Psoas muscle (tissue), 8 donors: ENCODE data around the gene HBG2. TPM values are rescaled to one million over a fixed set of nuclear protein-coding genes. Genes with fewer than 3 reads are reported as not detected.

ENCODE experiments used
- ATAC-seq, 4 donors: fragments of 200-7000 bp; cut with Tn5 transposase; one replicate each; pipeline ENCODE4 v1.9.1; 2020; ENCODE audit warnings: moderate library complexity in 3 of 4, mild to moderate bottlenecking in 2 of 4
- DNase-seq, 2 donors: peaks; one replicate each; pipeline ENCODE4 v3.0.0-alpha.2; 2020
- H3K27ac ChIP-seq: fragments of 200-600 bp; one replicate; pipeline ENCODE4 v1.8.0; 2022
- H3K27me3 ChIP-seq, 3 donors: fragments of 200-600 bp in 1 of 3; one replicate each; pipeline versions ENCODE4 v1.6.1 to v1.8.0; 2013 to 2022; ENCODE audit warnings: low read length in 2 of 3, mild to moderate bottlenecking in 2 of 3, moderate library complexity in 1 of 3; ENCODE audit not compliant: insufficient read depth in 3 of 3
- H3K36me3 ChIP-seq, 2 donors: fragments of 200-600 bp in 1 of 2; one replicate each; pipeline versions ENCODE4 v1.6.1 to v1.8.0; 2013 to 2022; ENCODE audit warnings: low read depth in 1 of 2, mild to moderate bottlenecking in 1 of 2, moderate library complexity in 1 of 2; ENCODE audit not compliant: insufficient read depth in 1 of 2
- H3K4me1 ChIP-seq: fragments of 200-600 bp; one replicate; pipeline ENCODE4 v1.8.0; 2022
- H3K4me3 ChIP-seq: fragments of 200-600 bp; one replicate; pipeline ENCODE4 v1.8.0; 2022; ENCODE audit warnings: mild to moderate bottlenecking
- H3K9me3 ChIP-seq: fragments of 200-600 bp; one replicate; pipeline ENCODE4 v1.8.0; 2022
- WGBS, 3 donors: extraction: QIAGEN DNeasy Blood & Tissue Kit; methylation state at CpG; one replicate each; pipeline versions ENCODE4 v1.1.6 to v1.1.7; 2013; 5-methylcytosine and 5-hydroxymethylcytosine counted together
- intact Hi-C, 2 donors: fragments of 100-400 bp; cut with DNase I; formaldehyde crosslinking; loops; one replicate each; pipeline versions ENCODE4 v1.11.0 to v1.14.2; 2022
- polyA plus RNA-seq, 3 donors: library from polyadenylated mRNA; stranded (reverse); fragments of 200-250 nt; gene quantifications; one replicate each; pipeline ENCODE4 v1.2.3, GENCODE V29; 2013
- total RNA-seq, 4 donors: library from RNA; stranded (reverse); fragmentation: NEBNext Ultra II Directional in 2 of 4; extraction: Animal tissue kit (Norgen Biotek cat#: 25700) in 2 of 4; gene quantifications; one replicate each; pipeline versions ENCODE4 v1.2.1 to v1.2.4, GENCODE V29; 2021 to 2023
- TF ChIP-seq, protein P1 (sequence below): fragments of 200-600 bp; IDR thresholded peaks from one replicate; pipeline ENCODE4 v1.8.0; 2022; ENCODE audit warnings: antibody characterized with exemption
- donor health status: healthy with polysubstance abuse.
- donor health status: DM: no; HTN: no; CAD: no; lungs with moderate emphysema.
- donor health status: Bipolar disorder and iron deficiency.
- donor health status: healthy.
- donor health status: DM: yes; HTN: yes; CAD: no.
- donor health status: DM: no; HTN: no; CAD: no.
- donor health status: DM: no; HTN: no; CAD: no.
- donor health status: DM: yes; HTN: yes; CAD: no.

Gene HBG2
- total and polyA plus RNA-seq, 7 donors: 1.0 TPM; not detected in 6

DNA sequence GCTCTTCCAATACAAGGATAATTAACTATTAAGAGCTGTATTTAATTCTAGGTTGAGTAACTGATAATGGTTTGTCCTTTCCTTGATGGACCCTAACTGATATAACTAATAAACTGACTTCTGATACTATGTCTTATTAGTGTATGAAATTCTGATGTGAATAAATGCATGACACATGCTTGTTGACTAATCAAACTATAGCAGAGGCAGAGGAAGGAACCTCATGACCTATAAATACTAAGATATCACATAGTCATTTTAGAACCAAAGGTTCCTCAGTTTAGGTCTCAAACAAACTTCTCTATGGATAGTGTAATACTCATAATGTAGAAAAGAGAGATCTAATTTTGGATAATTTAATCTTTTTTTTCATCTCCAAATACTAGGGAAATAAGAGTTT lies 15.5 kb downstream of the HBG2 start:
- no peaks in the 10 kb centered on the region for H3K9me3 ChIP-seq
- no peak for DNase-seq
- no peak overlapping the region for H3K27ac ChIP-seq
- H3K36me3 ChIP-seq: no peaks in the 10 kb centered on the region
- H3K4me1 ChIP-seq: no peaks in the 10 kb centered on the region
- intact Hi-C loops: no loop called here
- no peaks in the 10 kb centered on the region for H3K27me3 ChIP-seq
- TF ChIP-seq, protein P1, sequence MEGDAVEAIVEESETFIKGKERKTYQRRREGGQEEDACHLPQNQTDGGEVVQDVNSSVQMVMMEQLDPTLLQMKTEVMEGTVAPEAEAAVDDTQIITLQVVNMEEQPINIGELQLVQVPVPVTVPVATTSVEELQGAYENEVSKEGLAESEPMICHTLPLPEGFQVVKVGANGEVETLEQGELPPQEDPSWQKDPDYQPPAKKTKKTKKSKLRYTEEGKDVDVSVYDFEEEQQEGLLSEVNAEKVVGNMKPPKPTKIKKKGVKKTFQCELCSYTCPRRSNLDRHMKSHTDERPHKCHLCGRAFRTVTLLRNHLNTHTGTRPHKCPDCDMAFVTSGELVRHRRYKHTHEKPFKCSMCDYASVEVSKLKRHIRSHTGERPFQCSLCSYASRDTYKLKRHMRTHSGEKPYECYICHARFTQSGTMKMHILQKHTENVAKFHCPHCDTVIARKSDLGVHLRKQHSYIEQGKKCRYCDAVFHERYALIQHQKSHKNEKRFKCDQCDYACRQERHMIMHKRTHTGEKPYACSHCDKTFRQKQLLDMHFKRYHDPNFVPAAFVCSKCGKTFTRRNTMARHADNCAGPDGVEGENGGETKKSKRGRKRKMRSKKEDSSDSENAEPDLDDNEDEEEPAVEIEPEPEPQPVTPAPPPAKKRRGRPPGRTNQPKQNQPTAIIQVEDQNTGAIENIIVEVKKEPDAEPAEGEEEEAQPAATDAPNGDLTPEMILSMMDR: no peak
- no peak for ATAC-seq
- H3K4me3 ChIP-seq: no peak overlapping the region

DNA sequence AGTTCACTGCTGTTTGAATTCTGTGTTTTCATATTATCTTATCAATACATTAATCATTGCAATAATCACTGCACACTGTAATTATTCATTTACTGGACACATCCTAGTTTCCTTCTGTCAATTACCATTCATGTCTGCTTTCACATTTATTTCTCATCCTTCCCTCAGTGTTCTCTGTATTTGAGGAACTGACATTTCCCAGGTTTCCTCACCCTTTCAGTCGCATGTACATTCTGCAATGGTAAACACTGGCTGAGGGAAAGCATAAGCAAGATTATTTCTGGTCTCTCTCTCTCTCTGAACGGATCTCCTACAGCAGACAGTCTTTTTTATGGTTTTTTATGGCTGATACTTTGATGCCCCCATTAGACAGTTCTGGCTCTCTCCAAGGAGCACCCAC lies 16.1 kb downstream of the HBG2 start:
- WGBS, 3 donors: 51 to 61% (median 55%) methylated on average over 2 of the region's 2 CpGs
- no peak for ATAC-seq
- no peak overlapping the region for H3K27ac ChIP-seq

GRCh38 chr11:5237420-5237819 lies 17.2 kb downstream of the HBG2 start:
- intact Hi-C loops: no loop called here
- no peaks in the 10 kb centered on the region for H3K9me3 ChIP-seq
- no peak for ATAC-seq
- H3K27ac ChIP-seq: no peak overlapping the region
- WGBS, 3 donors: 36 to 93% (median 88%) methylated on average over 2 of the region's 2 CpGs
- H3K36me3 ChIP-seq: no peaks in the 10 kb centered on the region
- H3K4me1 ChIP-seq: no peaks in the 10 kb centered on the region
- TF ChIP-seq, protein P1: no peak
- no peak for DNase-seq
- no peaks in the 10 kb centered on the region for H3K27me3 ChIP-seq
- H3K4me3 ChIP-seq: no peak overlapping the region

More for the DNA sequence above, 16.1 kb downstream of the HBG2 start:
- DNase-seq: no peak
- intact Hi-C loops: no loop called here
- no peaks in the 10 kb centered on the region for H3K4me1 ChIP-seq
- H3K27me3 ChIP-seq: no peaks in the 10 kb centered on the region
- H3K4me3 ChIP-seq: no peak overlapping the region
- H3K9me3 ChIP-seq: no peaks in the 10 kb centered on the region
- H3K36me3 ChIP-seq: no peaks in the 10 kb centered on the region
- TF ChIP-seq, protein P1: no peak

DNA sequence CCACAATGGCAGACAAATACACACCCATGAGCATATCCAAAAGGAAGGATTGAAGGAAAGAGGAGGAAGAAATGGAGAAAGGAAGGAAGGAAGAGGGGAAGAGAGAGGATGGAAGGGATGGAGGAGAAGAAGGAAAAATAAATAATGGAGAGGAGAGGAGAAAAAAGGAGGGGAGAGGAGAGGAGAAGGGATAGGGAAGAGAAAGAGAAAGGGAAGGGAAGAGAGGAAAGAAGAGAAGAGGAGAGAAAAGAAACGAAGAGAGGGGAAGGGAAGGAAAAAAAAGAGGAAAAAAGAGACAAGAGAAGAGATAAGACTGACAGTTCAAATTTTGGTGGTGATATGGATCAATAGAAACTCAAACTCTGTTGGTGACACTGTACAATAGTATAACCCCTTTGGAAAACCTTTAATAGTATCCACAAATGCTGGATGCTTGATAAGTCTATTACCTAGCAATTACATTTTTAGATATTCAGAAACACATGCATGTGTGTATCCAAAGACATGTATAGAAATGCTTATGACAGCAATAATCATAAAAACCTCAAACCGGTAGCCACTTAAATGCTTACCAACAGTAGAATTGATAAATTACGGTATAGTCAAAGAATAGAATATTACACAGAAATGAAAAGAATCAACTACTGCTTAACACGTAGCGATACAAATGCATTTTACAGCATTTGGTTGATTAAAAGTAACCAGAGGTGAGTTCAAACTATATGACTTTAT lies 19.1 kb downstream of the HBG2 start:
- Histone ChIP-seq H3K9me3 (no peaks in the 10 kb centered on the region), H3K4me1 (no peaks in the 10 kb centered on the region), H3K27me3 (no peaks in the 10 kb centered on the region), H3K4me3 (no peak overlapping the region), H3K36me3 (no peaks in the 10 kb centered on the region), H3K27ac (no peak overlapping the region)
- TF ChIP-seq, protein P1: no peak
- intact Hi-C loops: no loop called here
- no peak for ATAC-seq
- DNase-seq: no peak
- WGBS, 3 donors: 84 to 86% (median 85%) methylated on average over 5 of the region's 5 CpGs

GRCh38 chr11:5234381-5234834 lies 20.2 kb downstream of the HBG2 start, which contains the start of gene HBD:
TSS of gene HBD (minus strand) at chr11:5234483. CDS start at chr11:5234433, 50 bp downstream.
- Histone ChIP-seq H3K9me3 (no peaks in the 10 kb centered on the region), H3K36me3 (no peaks in the 10 kb centered on the region), H3K4me3 (no peak within 1 kb of the TSS), H3K27me3 (no peaks in the 10 kb centered on the region), H3K4me1 (no peaks in the 10 kb centered on the region), H3K27ac (no peak within 1 kb of the TSS)
- WGBS, 3 donors: 74 to 80% (median 75%) methylated on average over 2 of the region's 2 CpGs
- ATAC-seq (no peak), DNase-seq (no peak)
- TF ChIP-seq, protein P1: no peak
- intact Hi-C loops: no loop called here
